ENCODE results near the gene IL27RA. TPM values are rescaled to one million over a fixed set of nuclear protein-coding genes. Genes with fewer than 3 reads are reported as not detected.

The IL27RA gene
- total and polyA plus RNA-seq, 2 donors: 2.0 to 4.8 TPM

GRCh38 chr19:13993590-13994300 is 37.8 kb upstream of the IL27RA start:
- DNase-seq (ENCODE audit: extremely low spot score): no peak
- no peak overlapping the region for H3K27ac ChIP-seq (ENCODE audit: low read depth)
- no peak overlapping the region for H3K4me3 ChIP-seq (ENCODE audit: low read depth, low read length)
- no peaks in the 10 kb centered on the region for H3K36me3 ChIP-seq (ENCODE audit: insufficient read depth)
- H3K4me1 ChIP-seq (ENCODE audit: insufficient read depth): no peaks in the 10 kb centered on the region
- WGBS: 86% methylated on average over 22 of the region's 22 CpGs

DNA sequence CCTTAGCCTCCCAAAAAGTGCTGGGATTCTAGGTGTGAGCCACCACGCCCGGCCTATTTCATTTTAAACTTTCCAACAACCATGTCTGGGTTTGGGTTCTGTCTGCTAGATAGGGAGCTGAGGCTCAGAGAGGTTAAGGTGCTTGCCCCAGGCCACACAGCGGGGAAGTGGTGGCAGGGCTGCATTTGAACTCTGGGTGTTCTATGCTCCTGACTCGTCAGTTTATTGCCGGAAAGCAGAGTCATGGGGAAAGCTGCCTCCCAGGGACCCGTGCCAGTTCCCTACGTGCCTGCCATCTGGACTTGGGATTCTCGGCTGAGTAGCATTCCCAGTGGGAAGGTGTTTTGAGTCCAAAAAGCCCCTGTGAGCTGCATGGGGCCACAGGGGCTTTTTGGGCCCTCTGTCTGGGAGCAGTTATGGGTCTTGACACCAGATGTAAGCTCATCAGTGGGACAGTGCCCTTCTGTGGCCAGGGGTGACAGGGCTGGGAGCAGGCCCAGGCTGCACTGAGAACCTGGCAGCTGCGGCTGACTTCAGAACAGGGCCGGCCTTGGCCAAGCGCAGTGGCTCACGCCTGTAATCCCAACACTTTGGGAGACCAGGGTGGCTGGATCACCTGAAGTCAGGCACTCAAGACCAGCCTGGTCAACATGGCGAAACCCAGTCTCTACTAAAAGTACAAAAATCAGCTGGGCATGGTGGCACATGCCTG is 36.4 kb upstream of the IL27RA start:
- H3K36me3 ChIP-seq (ENCODE audit: insufficient read depth): no peaks in the 10 kb centered on the region
- DNase-seq (ENCODE audit: extremely low spot score): no peak
- no peak overlapping the region for H3K4me3 ChIP-seq (ENCODE audit: low read depth, low read length)
- H3K4me1 ChIP-seq (ENCODE audit: insufficient read depth): no peaks in the 10 kb centered on the region
- WGBS: 83% methylated on average over 13 of the region's 13 CpGs
- H3K27ac ChIP-seq (ENCODE audit: low read depth): no peak overlapping the region

- no peak overlapping the region for H3K27ac ChIP-seq (ENCODE audit: low read depth)
- DNase-seq (ENCODE audit: extremely low spot score): no peak
- WGBS: 90% methylated on average over 14 of the region's 14 CpGs
- H3K4me1 ChIP-seq (ENCODE audit: insufficient read depth): no peaks in the 10 kb centered on the region
- H3K4me3 ChIP-seq (ENCODE audit: low read depth, low read length): no peak overlapping the region
- no peaks in the 10 kb centered on the region for H3K36me3 ChIP-seq (ENCODE audit: insufficient read depth)
These were observed 35.4 kb upstream of the IL27RA start for GRCh38 chr19:13995878-13996765.

DNA sequence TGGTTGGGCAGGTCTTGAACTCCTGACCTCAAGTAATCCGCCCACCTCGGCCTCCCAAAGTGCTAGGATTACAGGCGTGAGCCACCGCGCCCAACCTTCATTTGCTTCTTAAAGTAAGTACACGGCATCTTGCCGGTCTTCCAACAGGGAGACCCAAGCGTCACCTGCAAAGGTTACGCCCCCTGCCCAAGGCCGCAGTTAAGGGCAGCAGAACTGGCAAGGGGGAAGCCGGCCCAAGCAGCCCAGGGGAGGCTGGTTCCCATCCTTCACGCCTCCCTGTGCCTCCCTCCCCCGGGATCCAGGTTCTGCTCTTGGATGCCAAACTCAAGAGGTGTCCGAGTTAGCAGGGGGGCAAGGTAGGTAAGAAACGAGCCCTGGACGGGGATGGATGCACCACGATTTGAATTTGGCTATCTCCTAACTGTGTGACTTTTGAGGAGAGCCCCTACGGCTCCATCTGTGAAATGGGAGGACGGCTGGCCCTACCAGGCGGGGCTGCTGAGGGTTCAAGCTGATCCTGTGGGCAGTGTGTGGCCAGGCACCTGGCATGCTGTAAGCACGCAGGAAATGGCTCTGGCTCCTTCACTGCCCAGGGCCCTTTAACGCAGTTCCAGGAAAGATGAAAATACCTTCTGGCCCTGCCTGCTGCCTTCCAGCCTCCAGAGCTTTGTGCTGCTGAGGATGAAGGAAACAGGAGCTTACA is 34.5 kb upstream of the IL27RA start:
- DNase-seq (ENCODE audit: extremely low spot score): no peak
- Histone ChIP-seq H3K27ac (ENCODE audit: low read depth) (no peak overlapping the region), H3K36me3 (ENCODE audit: insufficient read depth) (no peaks in the 10 kb centered on the region), H3K4me1 (ENCODE audit: insufficient read depth) (no peaks in the 10 kb centered on the region), H3K4me3 (ENCODE audit: low read depth, low read length) (no peak overlapping the region)
- 91% methylated on average over 22 of the region's 22 CpGs for WGBS

GRCh38 chr19:13997631-13997962 is 34.0 kb upstream of the IL27RA start:
- 86% methylated on average over 6 of the region's 6 CpGs for WGBS
- Histone ChIP-seq H3K4me1 (ENCODE audit: insufficient read depth) (no peaks in the 10 kb centered on the region), H3K4me3 (ENCODE audit: low read depth, low read length) (no peak overlapping the region), H3K36me3 (ENCODE audit: insufficient read depth) (no peaks in the 10 kb centered on the region), H3K27ac (ENCODE audit: low read depth) (no peak overlapping the region)
- no peak for DNase-seq (ENCODE audit: extremely low spot score)

GRCh38 chr19:13998426-13998825 is 33.1 kb upstream of the IL27RA start:
- Histone ChIP-seq H3K4me1 (ENCODE audit: insufficient read depth) (no peaks in the 10 kb centered on the region), H3K4me3 (ENCODE audit: low read depth, low read length) (no peak overlapping the region), H3K36me3 (ENCODE audit: insufficient read depth) (no peaks in the 10 kb centered on the region), H3K27ac (ENCODE audit: low read depth) (no peak overlapping the region)
- no peak for DNase-seq (ENCODE audit: extremely low spot score)
- WGBS: 100% methylated on average over 1 of the region's 1 CpG

DNA sequence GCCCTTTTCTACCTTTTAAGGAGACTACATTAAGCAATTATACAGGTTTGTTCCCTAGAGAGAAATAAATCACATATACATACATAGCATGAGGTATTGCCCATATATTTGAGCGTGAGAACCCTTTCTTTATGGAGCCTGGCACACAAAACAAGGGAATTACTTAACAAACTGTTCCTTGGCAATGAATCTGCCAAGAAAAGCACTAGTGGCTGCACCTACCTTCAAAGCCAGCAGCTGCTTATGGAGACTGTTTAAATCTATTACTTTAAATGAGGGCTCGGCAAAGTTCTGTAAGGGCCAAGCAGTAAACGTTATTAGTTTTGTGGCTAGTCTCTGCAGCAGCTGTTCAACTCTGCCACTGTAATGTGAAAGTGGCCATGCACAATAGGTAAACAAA is 32.5 kb upstream of the IL27RA start:
- Histone ChIP-seq H3K27ac (ENCODE audit: low read depth) (no peak overlapping the region), H3K4me3 (ENCODE audit: low read depth, low read length) (no peak overlapping the region), H3K36me3 (ENCODE audit: insufficient read depth) (no peaks in the 10 kb centered on the region), H3K4me1 (ENCODE audit: insufficient read depth) (no peaks in the 10 kb centered on the region)
- 97% methylated on average over 3 of the region's 3 CpGs for WGBS
- no peak for DNase-seq (ENCODE audit: extremely low spot score)

DNA sequence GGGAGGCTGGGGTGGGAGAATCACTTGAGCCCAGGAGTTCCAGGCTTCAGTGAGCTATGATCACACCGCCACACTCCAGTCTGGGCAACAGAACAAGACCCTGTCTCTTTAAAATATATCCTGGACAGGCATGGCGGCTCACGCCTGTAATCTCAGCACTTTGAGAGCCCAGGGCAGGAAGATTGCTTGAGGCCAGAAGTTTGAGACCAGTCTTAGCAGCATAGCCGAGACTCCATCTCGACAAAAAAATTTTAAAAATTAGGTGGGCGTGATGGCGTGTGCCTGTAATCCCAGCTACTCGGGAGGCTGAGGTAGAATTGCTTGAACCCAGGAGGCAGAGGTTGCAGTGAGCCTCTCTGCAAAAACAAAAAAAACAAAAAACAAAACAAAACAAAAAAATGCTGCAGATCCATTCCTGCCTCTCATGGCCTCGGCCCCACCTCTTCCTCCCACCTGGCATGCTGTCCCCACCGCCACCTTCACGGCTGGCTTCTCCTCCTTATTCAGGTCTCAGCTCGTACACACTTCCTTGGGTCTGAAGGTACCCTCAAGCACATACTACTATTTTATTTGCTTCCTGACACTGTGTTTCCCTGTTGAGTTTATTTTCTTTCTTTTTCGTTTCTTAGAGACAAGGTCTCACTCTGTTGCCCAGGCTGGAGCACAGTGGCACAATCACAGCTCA is 30.7 kb upstream of the IL27RA start:
- H3K4me3 ChIP-seq (ENCODE audit: low read depth, low read length): no peak overlapping the region
- no peaks in the 10 kb centered on the region for H3K4me1 ChIP-seq (ENCODE audit: insufficient read depth)
- 85% methylated on average over 13 of the region's 13 CpGs for WGBS
- H3K36me3 ChIP-seq (ENCODE audit: insufficient read depth): no peaks in the 10 kb centered on the region
- no peak for DNase-seq (ENCODE audit: extremely low spot score)
- no peak overlapping the region for H3K27ac ChIP-seq (ENCODE audit: low read depth)

- no peak overlapping the region for H3K4me3 ChIP-seq (ENCODE audit: low read depth, low read length)
- H3K27ac ChIP-seq (ENCODE audit: low read depth): peak overlapping the region; percentile 66
These were observed 28.9 kb upstream of the IL27RA start for GRCh38 chr19:14002571-14003250.

DNA sequence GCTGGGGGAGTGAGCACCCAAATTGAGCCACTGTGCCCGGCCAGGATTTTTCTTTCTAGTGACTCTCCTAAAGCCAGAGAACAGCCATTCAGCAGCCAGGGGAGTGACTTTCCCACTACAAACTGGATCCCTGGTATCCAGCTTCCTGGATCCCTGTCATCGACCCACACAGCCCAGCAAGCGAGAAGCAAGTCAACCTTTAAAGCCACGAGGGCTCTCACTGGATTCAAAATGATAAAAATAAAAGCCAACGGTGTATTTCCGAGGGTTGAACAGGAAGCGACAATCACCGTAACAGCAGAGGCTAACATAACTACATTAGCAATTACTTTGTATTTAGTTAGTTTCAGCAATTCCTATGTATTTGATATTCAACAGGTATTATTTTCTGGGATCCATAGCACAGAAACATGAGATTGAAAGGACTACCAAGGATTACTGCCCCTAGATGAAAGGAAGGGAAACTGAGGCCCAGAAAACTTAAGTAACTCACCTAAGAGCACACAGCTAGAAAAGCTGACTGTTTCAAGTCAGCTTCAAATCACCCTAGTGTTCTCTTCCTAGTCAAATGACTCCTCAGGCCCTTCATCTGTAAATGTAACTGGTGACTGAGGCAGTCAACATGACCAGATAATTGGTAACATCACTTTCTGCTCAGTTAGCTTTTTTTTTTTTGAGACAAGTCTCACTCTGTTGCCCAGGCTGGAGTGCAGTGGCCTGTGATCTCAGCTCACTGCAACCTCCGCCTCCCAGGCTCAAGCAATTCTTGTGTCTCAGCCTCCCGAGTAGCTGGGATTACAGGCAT is 28.1 kb upstream of the IL27RA start:
- WGBS: 54% methylated on average over 10 of the region's 10 CpGs
- Histone ChIP-seq H3K4me3 (ENCODE audit: low read depth, low read length) (no peak overlapping the region), H3K27ac (ENCODE audit: low read depth) (peak overlapping the region; percentile 40), H3K36me3 (ENCODE audit: insufficient read depth) (no peaks in the 10 kb centered on the region), H3K4me1 (ENCODE audit: insufficient read depth) (no peaks in the 10 kb centered on the region)
- no peak for DNase-seq (ENCODE audit: extremely low spot score)

More at GRCh38 chr19:14002571-14003250, 28.9 kb upstream of the IL27RA start:
- Histone ChIP-seq H3K4me1 (ENCODE audit: insufficient read depth) (no peaks in the 10 kb centered on the region), H3K36me3 (ENCODE audit: insufficient read depth) (no peaks in the 10 kb centered on the region)
- no peak for DNase-seq (ENCODE audit: extremely low spot score)
- WGBS: 62% methylated on average over 13 of the region's 13 CpGs

DNA sequence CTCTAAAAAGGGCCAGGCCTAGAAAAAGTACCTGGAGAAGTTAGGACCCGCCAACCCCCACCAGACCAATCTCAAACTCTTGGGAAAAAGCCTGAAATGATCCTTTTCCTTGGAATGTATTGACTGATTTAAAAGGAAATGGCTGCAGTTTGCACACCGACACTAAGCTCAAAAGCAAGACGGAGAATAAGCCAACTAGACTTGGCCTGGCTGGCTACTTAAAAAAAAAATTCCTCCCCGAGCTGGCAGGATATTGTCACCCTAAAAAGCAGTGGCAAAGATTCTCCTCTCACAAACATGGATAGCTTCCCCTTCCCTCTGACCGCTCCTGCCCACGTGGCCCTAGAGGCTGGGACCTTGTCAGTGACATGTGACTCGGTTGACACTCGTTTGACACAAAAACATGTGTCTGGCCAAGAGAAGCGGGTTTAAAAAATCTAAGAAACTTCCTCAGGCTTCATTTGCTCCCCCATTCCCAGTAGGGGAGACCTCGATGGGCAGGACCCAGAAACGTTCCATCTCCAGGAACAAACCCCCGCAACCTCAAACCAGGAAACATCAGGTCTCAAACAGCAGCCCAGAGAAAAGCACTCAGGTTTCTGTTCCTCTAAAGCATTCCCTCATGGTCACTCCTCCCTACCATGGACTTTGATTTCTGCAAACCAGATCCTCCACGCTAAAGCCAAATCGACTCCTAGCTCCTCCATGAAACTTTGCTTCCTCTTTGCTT is 26.8 kb upstream of the IL27RA start:
- no peaks in the 10 kb centered on the region for H3K4me1 ChIP-seq (ENCODE audit: insufficient read depth)
- H3K36me3 ChIP-seq (ENCODE audit: insufficient read depth): no peaks in the 10 kb centered on the region
- no peak overlapping the region for H3K4me3 ChIP-seq (ENCODE audit: low read depth, low read length)
- peak overlapping the region; percentile 95 for H3K27ac ChIP-seq (ENCODE audit: low read depth)
- 34% methylated on average over 14 of the region's 14 CpGs for WGBS
- no peak for DNase-seq (ENCODE audit: extremely low spot score)

Data from urinary bladder (tissue), 4 donors.